Fibroblast of the aortic adventitia (primary cell): ENCODE data around the gene ZNF467. TPM values are rescaled to one million over a fixed set of nuclear protein-coding genes. Genes with fewer than 3 reads are reported as not detected.

ENCODE experiments used
- DNase-seq: peaks from one replicate; pipeline ENCODE4 v3.0.0-alpha.2; 2010; ENCODE audit warnings: low read depth
- H3K4me3 ChIP-seq: 2 replicates; pipeline ENCODE4 v1.5.1; 2011; ENCODE audit warnings: low read depth, mild to moderate bottlenecking, control low read depth, low read length, moderate library complexity
- CTCF ChIP-seq: IDR thresholded peaks from 2 replicates; pipeline ENCODE4 v1.5.1; 2011; ENCODE audit warnings: mild to moderate bottlenecking, low read length, control low read depth, inconsistent platforms; ENCODE audit not compliant: insufficient read depth
- total RNA-seq: library from RNA; depleted of rRNA; stranded (reverse); fragments of >200 nt; gene quantifications from 2 replicates; pipeline ENCODE4 v1.2.3, GENCODE V29; 2012; ENCODE audit warnings: low replicate concordance

The ZNF467 gene
- total RNA-seq, 1 donor, result 0.27 TPM

GRCh38 chr7:149774237-149775175 lies 1.1 kb upstream of the ZNF467 start:
- no peak for TF ChIP-seq CTCF
- no peak for DNase-seq
- peak overlapping the region; percentile 17 for H3K4me3 ChIP-seq

- TF ChIP-seq CTCF, result no peak
- H3K4me3 ChIP-seq, result peak overlapping the region; percentile 71
- no peak for DNase-seq
These were observed 393 bp downstream of the ZNF467 start for GRCh38 chr7:149772956-149773434.

- TF ChIP-seq CTCF, result no peak
- peak overlapping the region; percentile 71 for H3K4me3 ChIP-seq
- DNase-seq, result no peak
These were observed 990 bp downstream of the ZNF467 start for GRCh38 chr7:149772241-149772955.

- peak; percentile 80 for DNase-seq
- peak overlapping the region; percentile 71 for H3K4me3 ChIP-seq
- TF ChIP-seq CTCF, result no peak
These were observed 1.6 kb downstream of the ZNF467 start for GRCh38 chr7:149771720-149772240.

GRCh38 chr7:149770728-149771636 lies 2.4 kb downstream of the ZNF467 start:
- no peak for TF ChIP-seq CTCF
- peak overlapping the region; percentile 60 for H3K4me3 ChIP-seq
- no peak for DNase-seq

- H3K4me3 ChIP-seq, result no peak overlapping the region
- TF ChIP-seq CTCF, result no peak
- no peak for DNase-seq
These were observed 3.5 kb downstream of the ZNF467 start for GRCh38 chr7:149769915-149770314.
